BJ (cell line): ENCODE data around the gene ARPC5L. TPM values are rescaled to one million over a fixed set of nuclear protein-coding genes. Genes with fewer than 3 reads are reported as not detected.
A peak's percentile ranks its signal among the peaks of the same experiment; 100 is the strongest.

Experiments used
- CTCF ChIA-PET: fragments of 350-600 bp; formaldehyde crosslinking; extraction: SDS; loops from one replicate; lab custom pipeline; 2021; ENCODE audit warnings: antibody characterized with exemption, inconsistent platforms; lab: Yijun Ruan, JAX
- POLR2A ChIA-PET: fragments of 300-600 bp; sonication (Branson Sonifier 250); formaldehyde crosslinking; extraction: SDS; loops from one replicate; lab custom pipeline; 2021; ENCODE audit warnings: antibody characterized with exemption; lab: Charles Lee
- DNase-seq: peaks from one replicate; pipeline ENCODE4 v3.0.0-alpha.2; 2011; ENCODE audit warnings: low read depth
- H3K27me3 ChIP-seq: 2 replicates; pipeline ENCODE4 v1.6.0; 2011; ENCODE audit warnings: low read length; ENCODE audit not compliant: control insufficient read depth, insufficient read depth
- H3K36me3 ChIP-seq: 2 replicates; pipeline ENCODE4 v1.5.1; 2011; ENCODE audit warnings: low read length; ENCODE audit not compliant: control insufficient read depth, insufficient read depth
- H3K4me3 ChIP-seq: 2 replicates; pipeline ENCODE4 v1.5.1; 2011; ENCODE audit warnings: low read depth, mild to moderate bottlenecking, control low read depth, low read length
- CTCF ChIP-seq: IDR thresholded peaks from 2 replicates; pipeline ENCODE4 v1.5.1; 2011; ENCODE audit warnings: low read depth, mild to moderate bottlenecking, control low read depth, inconsistent platforms, low read length, moderate library complexity; ENCODE audit not compliant: insufficient read depth
- polyA plus RNA-seq: library from polyadenylated mRNA; depleted of rRNA; stranded (reverse); fragments of >200 nt; gene quantifications from 2 replicates; pipeline ENCODE4 v1.2.3, GENCODE V29; 2011

Gene ARPC5L
- polyA plus RNA-seq, 1 experiment, result 34.0 TPM

DNA sequence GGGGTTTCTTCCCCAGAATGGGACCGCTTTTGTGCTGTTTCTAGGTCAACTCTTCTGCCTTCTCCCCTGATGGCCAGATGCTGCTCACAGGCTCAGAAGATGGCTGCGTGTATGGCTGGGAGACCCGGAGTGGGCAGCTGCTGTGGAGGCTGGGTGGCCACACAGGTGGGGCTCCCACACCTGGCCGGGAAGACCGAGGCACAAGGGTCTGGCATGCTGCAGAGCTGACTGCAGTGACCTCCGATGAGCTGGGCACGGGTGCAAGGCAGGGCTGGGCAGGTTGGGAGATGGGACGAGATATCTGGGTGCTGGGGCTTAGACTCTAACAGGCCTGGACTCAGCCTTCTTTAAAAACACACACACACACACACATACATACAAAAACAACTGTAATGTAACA is 7.8 kb upstream of the ARPC5L start:
- H3K36me3 ChIP-seq, result peaks cover 21% of the 10 kb centered on the region
- DNase-seq, result no peak
- no peak overlapping the region for H3K4me3 ChIP-seq
- no peak for TF ChIP-seq CTCF
- ChIA-PET POLR2A (no interaction called here), CTCF (interaction anchor here (0.9 to 36.1 kb wide), 15 partner anchors 9 to 515 kb away, joined by 3 to 1161 read pairs (median 16); partner anchors contain the start of genes ARPC5L, NR6A1, OLFML2A and RPL35)
- H3K27me3 ChIP-seq, result 0 out of 2 replicates have a peak, but pooled peaks cover 2% of the 10 kb centered on the region

DNA sequence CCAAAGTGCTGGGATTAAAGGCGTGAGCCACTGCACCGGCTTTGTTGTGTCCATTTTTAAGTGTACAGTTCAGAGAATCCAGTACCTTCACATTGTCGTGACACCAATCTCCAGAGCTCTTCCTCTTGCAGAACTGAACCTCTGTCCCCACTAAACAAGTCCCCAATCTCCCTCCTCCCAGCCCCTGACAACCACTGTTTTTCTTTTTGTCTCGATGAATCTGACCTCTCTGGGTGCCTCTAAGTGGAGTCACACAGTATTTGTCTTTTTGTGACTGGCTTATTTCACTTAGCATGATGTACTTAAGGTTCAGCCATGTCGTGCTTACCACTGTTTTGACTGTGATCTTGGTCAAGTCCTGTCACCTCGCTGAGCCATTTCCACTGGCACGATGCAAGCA is 7.1 kb upstream of the ARPC5L start:
- no peak for DNase-seq
- POLR2A ChIA-PET, result no interaction called here
- H3K27me3 ChIP-seq, result 0 out of 2 replicates have a peak, but pooled peaks cover 2% of the 10 kb centered on the region
- peaks cover 26% of the 10 kb centered on the region for H3K36me3 ChIP-seq
- no peak overlapping the region for H3K4me3 ChIP-seq
- TF ChIP-seq CTCF, result no peak
- CTCF ChIA-PET, result interaction anchor here (0.9 to 36.1 kb wide), 5 partner anchors 8 to 79 kb away, joined by 3 to 1161 read pairs (median 50); partner anchors contain the start of genes ARPC5L, NR6A1, OLFML2A and RPL35

- Histone ChIP-seq H3K36me3 (peaks cover 32% of the 10 kb centered on the region), H3K4me3 (no peak overlapping the region), H3K27me3 (0 out of 2 replicates have a peak, but pooled peaks cover 2% of the 10 kb centered on the region)
- CTCF ChIA-PET, result interaction anchor here (5.5 to 36.1 kb wide), 3 partner anchors 17 to 79 kb away, joined by 46 to 1161 read pairs (median 236); partner anchors contain the start of genes NR6A1 and OLFML2A
- POLR2A ChIA-PET, result no interaction called here
- TF ChIP-seq CTCF, result no peak
- no peak for DNase-seq
Measured at GRCh38 chr9:124855566-124855943, 6.4 kb upstream of the ARPC5L start.

DNA sequence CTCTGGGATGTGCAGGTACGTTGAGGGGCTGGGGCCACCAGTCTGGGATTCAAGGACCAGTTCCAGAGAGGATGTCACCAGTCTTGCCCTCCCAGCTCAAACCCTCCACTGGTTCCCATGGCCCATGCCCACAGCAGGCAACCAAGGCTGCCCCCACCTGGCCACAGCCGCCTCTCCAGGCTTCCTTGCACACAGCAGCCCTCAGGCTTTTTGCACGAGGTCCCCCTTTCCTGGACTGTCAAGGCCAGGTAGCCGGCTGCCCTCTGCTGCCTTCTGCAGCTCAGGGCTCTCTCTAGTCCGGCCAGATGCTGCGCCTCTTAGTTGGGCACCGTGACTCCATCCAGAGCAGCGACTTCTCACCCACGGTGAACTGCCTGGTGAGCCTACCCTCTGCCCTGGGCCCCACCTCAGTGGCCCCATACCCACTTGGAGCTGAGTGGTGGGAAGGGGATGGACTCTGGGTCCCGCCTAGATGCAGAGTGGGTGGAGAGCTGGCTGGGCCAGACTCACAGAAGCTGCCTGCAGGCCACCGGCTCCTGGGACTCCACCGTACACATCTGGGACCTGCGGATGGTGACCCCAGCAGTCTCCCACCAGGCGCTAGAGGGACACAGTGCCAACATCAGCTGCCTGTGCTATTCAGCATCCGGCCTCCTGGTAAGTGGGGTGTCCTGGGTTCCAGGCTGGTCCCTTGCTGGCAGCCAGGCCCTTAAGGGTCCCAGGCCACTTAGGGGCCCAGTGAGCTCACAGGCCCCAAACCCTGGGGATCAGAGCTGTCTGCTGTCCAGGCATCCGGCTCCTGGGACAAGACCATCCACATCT is 5.8 kb upstream of the ARPC5L start:
- TF ChIP-seq CTCF, result peak; percentile 55
- ChIA-PET CTCF (interaction anchor here (0.8 to 36.1 kb wide), 6 partner anchors 17 to 91 kb away, joined by 3 to 1161 read pairs (median 24); partner anchors contain the start of genes NR6A1 and OLFML2A), POLR2A (interaction anchor here (0.6 kb wide), 2 partner anchors 33 to 385 kb away, joined by 6 to 14 read pairs; partner anchors contain the start of gene HSPA5)
- Histone ChIP-seq H3K36me3 (peaks cover 35% of the 10 kb centered on the region), H3K27me3 (no peaks in the 10 kb centered on the region), H3K4me3 (no peak overlapping the region)
- DNase-seq, result no peak

GRCh38 chr9:124857533-124858162 is 4.3 kb upstream of the ARPC5L start:
- H3K27me3 ChIP-seq, result no peaks in the 10 kb centered on the region
- ChIA-PET POLR2A (no interaction called here), CTCF (interaction anchor here (12.0 to 36.1 kb wide), 2 partner anchors 19 to 81 kb away, joined by 236 to 1161 read pairs; partner anchors contain the start of genes NR6A1 and OLFML2A)
- DNase-seq, result no peak
- no peak for TF ChIP-seq CTCF
- H3K4me3 ChIP-seq, result no peak overlapping the region
- peaks cover 35% of the 10 kb centered on the region for H3K36me3 ChIP-seq
